HCT116 (cell line): ENCODE measurements around the gene AGBL1. TPM values are rescaled to one million over a fixed set of nuclear protein-coding genes. Genes with fewer than 3 reads are reported as not detected.

ENCODE experiments used
- ATAC-seq: fragments of 200-7000 bp; cut with Tn5 transposase; 2 replicates; pipeline ENCODE4 v1.9.1; 2020; ENCODE audit warnings: mild to moderate bottlenecking, moderate library complexity
- BruUV-seq: library from RNA; stranded (reverse); fragments of 400-500 nt; replicated peaks from 2 replicates; lab custom pipeline; 2021; lab: Mats Ljungman, UMichigan
- CTCF ChIA-PET: fragments of 300-600 bp; sonication (Branson Sonifier 250); formaldehyde crosslinking; loops from one replicate; lab custom pipeline; 2021; ENCODE audit warnings: antibody characterized with exemption; lab: Charles Lee
- POLR2A ChIA-PET: fragments of 300-600, 350-600 bp; sonication (Branson Sonifier 250); formaldehyde crosslinking; loops from one replicate; lab custom pipeline; 2021; ENCODE audit warnings: antibody characterized with exemption; lab: Charles Lee
- RAD21 ChIA-PET, 2 experiments: fragments of 300-600 bp; sonication (Branson Sonifier 250); formaldehyde crosslinking; loops; one replicate each; lab custom pipeline; 2023; ENCODE audit warnings: low total read pairs in 2 of 2; ENCODE audit not compliant: uncharacterized antibody in 2 of 2, unreplicated experiment in 2 of 2, low non-redundant PET in 1 of 2; lab: Charles Lee
- DNase-seq: peaks from one replicate; pipeline ENCODE4 v3.0.0-alpha.2; 2010; ENCODE audit warnings: low read depth, low spot score
- H2AFZ ChIP-seq: fragments of 200-600 bp; shearing (Covaris generic), sonication (generic); 2 replicates; pipeline ENCODE4 v1.6.1; 2017; ENCODE audit warnings: low read depth, mixed run types, mixed read lengths, antibody characterized with exemption, low read length; ENCODE audit not compliant: poor library complexity, severe bottlenecking
- H3K27ac ChIP-seq: 2 replicates; pipeline ENCODE4 v1.5.1; 2012; ENCODE audit warnings: low read depth, low read length
- H3K27me3 ChIP-seq: fragments of 200-600 bp; sonication (generic); 2 replicates; pipeline ENCODE4 v1.6.1; 2016; ENCODE audit warnings: mixed run types, low read length, mixed read lengths; ENCODE audit not compliant: insufficient read depth
- H3K36me3 ChIP-seq, 2 experiments: fragments of 200-500 bp in 1 of 2; fragments of 200-600 bp in 1 of 2; sonication (Bioruptor generic) in 1 of 2; sonication (generic) in 1 of 2; 2 replicates each; pipeline versions ENCODE4 v1.5.1 to v1.6.1; 2014 to 2016; ENCODE audit warnings: low read length in 2 of 2, inconsistent platforms in 1 of 2, mixed read lengths in 1 of 2, mixed run types in 1 of 2; ENCODE audit not compliant: insufficient read depth in 2 of 2, control insufficient read depth in 1 of 2
- H3K4me1 ChIP-seq, 2 experiments: fragments of 200-600 bp in 1 of 2; sonication (generic) in 1 of 2; 2 replicates each; pipeline versions ENCODE4 v1.5.1 to v1.6.1; 2012 to 2017; ENCODE audit warnings: low read length in 2 of 2, inconsistent platforms in 1 of 2, mild to moderate bottlenecking in 1 of 2, mixed read lengths in 1 of 2, mixed run types in 1 of 2, moderate library complexity in 1 of 2; ENCODE audit not compliant: insufficient read depth in 2 of 2, control insufficient read depth in 1 of 2
- H3K4me2 ChIP-seq: fragments of 200-600 bp; sonication (generic); 2 replicates; pipeline ENCODE4 v1.6.1; 2017; ENCODE audit warnings: mixed run types, low read length, mixed read lengths
- H3K4me3 ChIP-seq, 2 experiments: fragments of 200-600 bp in 1 of 2; sonication (generic) in 1 of 2; replicated peaks in 1 of 2; 2 replicates each; pipeline ENCODE4 v1.5.1; 2011 to 2016; ENCODE audit warnings: low read length in 2 of 2, control low read depth in 1 of 2, low read depth in 1 of 2, mild to moderate bottlenecking in 1 of 2, mixed read lengths in 1 of 2, mixed run types in 1 of 2
- H3K79me2 ChIP-seq: fragments of 200-600 bp; sonication (generic); 2 replicates; pipeline ENCODE4 v1.6.1; 2017; ENCODE audit warnings: mild to moderate bottlenecking, mixed run types, low read length, moderate library complexity, mixed read lengths; ENCODE audit not compliant: insufficient read depth
- H3K9ac ChIP-seq: fragments of 200-600 bp; sonication (generic); 2 replicates; pipeline ENCODE4 v1.6.1; 2016; ENCODE audit warnings: low read length, mixed read lengths
- H3K9me2 ChIP-seq: fragments of 200-600 bp; sonication (generic), shearing (Covaris generic); 2 replicates; pipeline ENCODE4 v1.6.1; 2017; ENCODE audit warnings: mixed run types, mild to moderate bottlenecking, moderate library complexity; ENCODE audit not compliant: insufficient read depth
- H3K9me3 ChIP-seq, 2 experiments: fragments of 200-500 bp in 1 of 2; fragments of 200-600 bp in 1 of 2; sonication (Bioruptor generic) in 1 of 2; sonication (generic) in 1 of 2; 2 replicates each; pipeline ENCODE4 v1.6.1; 2014 to 2017; ENCODE audit warnings: low read length in 2 of 2, mixed read lengths in 2 of 2, inconsistent platforms in 1 of 2, low read depth in 1 of 2, mild to moderate bottlenecking in 1 of 2, mixed run types in 1 of 2, moderate library complexity in 1 of 2; ENCODE audit not compliant: control insufficient read depth in 1 of 2, insufficient read depth in 1 of 2
- H4K20me1 ChIP-seq: fragments of 200-600 bp; sonication (generic), shearing (Covaris generic); 2 replicates; pipeline ENCODE4 v1.6.1; 2017; ENCODE audit warnings: mixed run types, mild to moderate bottlenecking, moderate library complexity; ENCODE audit not compliant: insufficient read depth
- ATF3 ChIP-seq: IDR thresholded peaks from 2 replicates; pipeline ENCODE4 v1.6.1; 2012
- CBX3 ChIP-seq: IDR thresholded peaks from 2 replicates; pipeline ENCODE4 v1.6.1; 2012; ENCODE audit warnings: low read depth
- CTCF ChIP-seq, 3 experiments: fragments of 200-600 bp in 1 of 3; sonication (generic) in 1 of 3; IDR thresholded peaks in 2 of 3; conservative IDR thresholded peaks in 1 of 3; 2 replicates each; pipeline ENCODE4 v1.5.1; 2012 to 2017; ENCODE audit warnings: low read depth in 2 of 3, low read length in 2 of 3, antibody characterized with exemption in 1 of 3, borderline replicate concordance in 1 of 3, control low read depth in 1 of 3, mild to moderate bottlenecking in 1 of 3, mixed read lengths in 1 of 3, mixed run types in 1 of 3, moderate library complexity in 1 of 3; ENCODE audit not compliant: insufficient read depth in 1 of 3
- EGR1 ChIP-seq: IDR thresholded peaks from 2 replicates; pipeline ENCODE4 v1.6.1; 2012; ENCODE audit warnings: low read depth
- MAX ChIP-seq: IDR thresholded peaks from 2 replicates; pipeline ENCODE4 v1.6.1; 2012
- POLR2AphosphoS5 ChIP-seq: IDR thresholded peaks from 2 replicates; pipeline ENCODE4 v1.6.1; 2011; ENCODE audit warnings: mild to moderate bottlenecking, low read depth, low read length, moderate library complexity
- RAD21 ChIP-seq: IDR thresholded peaks from 2 replicates; pipeline ENCODE4 v1.6.1; 2012; ENCODE audit warnings: low read depth, mild to moderate bottlenecking
- REST ChIP-seq: IDR thresholded peaks from 2 replicates; pipeline ENCODE4 v1.6.1; 2012; ENCODE audit warnings: low read depth
- SRF ChIP-seq: IDR thresholded peaks from 2 replicates; pipeline ENCODE4 v1.6.1; 2012; ENCODE audit warnings: low read depth
- ZBTB33 ChIP-seq: IDR thresholded peaks from 2 replicates; pipeline ENCODE4 v1.6.1; 2011; ENCODE audit warnings: mild to moderate bottlenecking, low read length, moderate library complexity; ENCODE audit not compliant: insufficient replicate concordance; ENCODE audit errors: extremely low read depth
- ZFX ChIP-seq: fragments of 450-650 bp; IDR thresholded peaks from 2 replicates; pipeline ENCODE4 v1.6.1; 2017
- ZNF274 ChIP-seq: fragments of 200-500 bp; sonication (Bioruptor generic); IDR thresholded peaks from 2 replicates; pipeline ENCODE4 v1.6.1; 2014; ENCODE audit warnings: mild to moderate bottlenecking, low read depth, low read length, inconsistent platforms
- intact Hi-C: fragments of 100-400 bp; cut with micrococcal nuclease; formaldehyde crosslinking; loops from 2 replicates; pipeline ENCODE4 v1.10.0; 2022
- total RNA-seq: library from RNA; stranded (reverse); gene quantifications from one replicate; pipeline ENCODE4 v1.2.1, GENCODE V29; 2021; ENCODE audit not compliant: unreplicated experiment

AGBL1 gene
- total RNA-seq, 1 experiment from 2014 or later: not detected

- Histone ChIP-seq H3K4me2 (no peak overlapping the region), H3K9ac (no peak overlapping the region), H2AFZ (no peak overlapping the region), H3K9me3 (0 out of 4 replicates have a peak, but pooled peaks cover 0 to 3% of the 10 kb centered on the region in 2 experiments), H3K27ac (no peak overlapping the region), H3K79me2 (no peaks in the 10 kb centered on the region), H3K4me3 (no peak overlapping the region), H3K9me2 (no peaks in the 10 kb centered on the region), H3K27me3 (no peaks in the 10 kb centered on the region), H3K36me3 (no peaks in the 10 kb centered on the region), H4K20me1 (no peaks in the 10 kb centered on the region), H3K4me1 (no peaks in the 10 kb centered on the region)
- ChIA-PET POLR2A (no interaction called here), RAD21 (no interaction called here), CTCF (no interaction called here)
- intact Hi-C loops: no loop called here
- TF ChIP-seq EGR1: no peak
- TF ChIP-seq REST: no peak
- TF ChIP-seq POLR2AphosphoS5: no peak
- TF ChIP-seq ZBTB33: no peak
- TF ChIP-seq RAD21: no peak
- no peak for TF ChIP-seq ATF3
- TF ChIP-seq CBX3: no peak
- TF ChIP-seq SRF: no peak
- no peak for TF ChIP-seq CTCF (IDR thresholded peaks at IDR 0.05 in 2 of 3, conservative IDR thresholded peaks at IDR 0.05 in 1 of 3; ENCODE audit: borderline replicate concordance in 1 of 3, insufficient read depth in 1 of 3, low read depth in 2 of 3, low read length in 2 of 3)
- TF ChIP-seq MAX: no peak
- TF ChIP-seq ZNF274: no peak
- TF ChIP-seq ZFX: no peak
- ATAC-seq (no peak), DNase-seq (no peak)
- no TSS peak for BruUV-seq
These were observed 125.4 kb downstream of the AGBL1 start for GRCh38 chr15:86205096-86205495.
